ENCODE data around the gene PI3.

PI3 gene

GRCh38 chr20:45163083-45163803 is 11.5 kb upstream of the PI3 start:
- DNase-seq (ENCODE audit: low spot score in 2 of 2) = no peak
- Histone ChIP-seq H3K9me3 (no peaks in the 10 kb centered on the region), H3K4me3 (no peak overlapping the region), H3K4me1 (no peaks in the 10 kb centered on the region), H3K27me3 (ENCODE audit: low read depth) (no peaks in the 10 kb centered on the region), H3K36me3 (replicated peaks) (no peaks in the 10 kb centered on the region)
- in situ Hi-C loops (cut with MboI; ENCODE audit: low sequenced_read_pairs) = no loop called here

- Histone ChIP-seq H3K27me3 (ENCODE audit: low read depth) (no peaks in the 10 kb centered on the region), H3K9me3 (no peaks in the 10 kb centered on the region), H3K4me3 (no peak overlapping the region), H3K36me3 (replicated peaks) (no peaks in the 10 kb centered on the region), H3K4me1 (no peaks in the 10 kb centered on the region)
- no peak for DNase-seq (ENCODE audit: low spot score in 2 of 2)
- in situ Hi-C loops (cut with MboI; ENCODE audit: low sequenced_read_pairs) = no loop called here
These were observed 9.8 kb upstream of the PI3 start for GRCh38 chr20:45164906-45165305.

GRCh38 chr20:45173522-45173921 is 1.2 kb upstream of the PI3 start:
- Histone ChIP-seq H3K4me1 (no peaks in the 10 kb centered on the region), H3K9me3 (no peaks in the 10 kb centered on the region), H3K36me3 (replicated peaks) (no peaks in the 10 kb centered on the region), H3K27me3 (ENCODE audit: low read depth) (no peaks in the 10 kb centered on the region), H3K4me3 (no peak overlapping the region)
- no peak for DNase-seq (ENCODE audit: low spot score in 2 of 2)
- in situ Hi-C loops (cut with MboI; ENCODE audit: low sequenced_read_pairs) = no loop called here

GRCh38 chr20:45176526-45177267 is 2.0 kb downstream of the PI3 start:
- no peaks in the 10 kb centered on the region for H3K36me3 ChIP-seq (replicated peaks)
- no peak for DNase-seq (ENCODE audit: low spot score in 2 of 2)
- H3K4me1 ChIP-seq = no peaks in the 10 kb centered on the region
- H3K4me3 ChIP-seq = no peak overlapping the region
- in situ Hi-C loops (cut with MboI; ENCODE audit: low sequenced_read_pairs) = no loop called here
- no peaks in the 10 kb centered on the region for H3K9me3 ChIP-seq
- no peaks in the 10 kb centered on the region for H3K27me3 ChIP-seq (ENCODE audit: low read depth)

GRCh38 chr20:45179166-45179565 is 4.5 kb downstream of the PI3 start:
- Histone ChIP-seq H3K27me3 (ENCODE audit: low read depth) (no peaks in the 10 kb centered on the region), H3K4me3 (no peak overlapping the region), H3K4me1 (no peaks in the 10 kb centered on the region), H3K9me3 (no peaks in the 10 kb centered on the region), H3K36me3 (replicated peaks) (no peaks in the 10 kb centered on the region)
- in situ Hi-C loops (cut with MboI; ENCODE audit: low sequenced_read_pairs) = no loop called here
- DNase-seq (ENCODE audit: low spot score in 2 of 2) = no peak

- Histone ChIP-seq H3K9me3 (no peaks in the 10 kb centered on the region), H3K36me3 (replicated peaks) (no peaks in the 10 kb centered on the region), H3K27me3 (ENCODE audit: low read depth) (no peaks in the 10 kb centered on the region; the same call in 1 of the 2 replicates), H3K4me1 (no peaks in the 10 kb centered on the region), H3K4me3 (no peak overlapping the region)
- in situ Hi-C loops (cut with MboI; ENCODE audit: low sequenced_read_pairs) = no loop called here
- no peak for DNase-seq (ENCODE audit: low spot score in 2 of 2)
These were observed 6.9 kb downstream of the PI3 start for GRCh38 chr20:45181639-45182038.

GRCh38 chr20:45183084-45183483 is 8.4 kb downstream of the PI3 start:
- DNase-seq (ENCODE audit: low spot score in 2 of 2) = no peak
- in situ Hi-C loops (cut with MboI; ENCODE audit: low sequenced_read_pairs) = no loop called here
- Histone ChIP-seq H3K4me3 (no peak overlapping the region), H3K9me3 (no peaks in the 10 kb centered on the region), H3K27me3 (ENCODE audit: low read depth) (no peaks in the 10 kb centered on the region; the same call in 1 of the 2 replicates), H3K36me3 (replicated peaks) (no peaks in the 10 kb centered on the region), H3K4me1 (no peaks in the 10 kb centered on the region)

GRCh38 chr20:45187693-45188092 is 13.0 kb downstream of the PI3 start:
- H3K9me3 ChIP-seq = no peaks in the 10 kb centered on the region
- no peak for DNase-seq (ENCODE audit: low spot score in 2 of 2)

GRCh38 chr20:45189067-45189609 is 14.4 kb downstream of the PI3 start:
- no peak for DNase-seq (ENCODE audit: low spot score in 2 of 2)
- H3K36me3 ChIP-seq (replicated peaks) = no peaks in the 10 kb centered on the region
- H3K4me1 ChIP-seq = no peaks in the 10 kb centered on the region
- H3K9me3 ChIP-seq = no peaks in the 10 kb centered on the region
- H3K27me3 ChIP-seq (ENCODE audit: low read depth) = peaks cover 2% of the 10 kb centered on the region; the same call in 1 of the 2 replicates
- in situ Hi-C loops (cut with MboI; ENCODE audit: low sequenced_read_pairs) = no loop called here
- H3K4me3 ChIP-seq = no peak overlapping the region

More at GRCh38 chr20:45187693-45188092, 13.0 kb downstream of the PI3 start:
- Histone ChIP-seq H3K4me1 (no peaks in the 10 kb centered on the region), H3K27me3 (ENCODE audit: low read depth) (peaks cover 2% of the 10 kb centered on the region; the same call in 1 of the 2 replicates), H3K36me3 (replicated peaks) (no peaks in the 10 kb centered on the region), H3K4me3 (no peak overlapping the region)
- in situ Hi-C loops (cut with MboI; ENCODE audit: low sequenced_read_pairs) = no loop called here

GRCh38 chr20:45189861-45190260 is 15.2 kb downstream of the PI3 start:
- DNase-seq (ENCODE audit: low spot score in 2 of 2) = no peak
- Histone ChIP-seq H3K4me1 (no peaks in the 10 kb centered on the region), H3K27me3 (ENCODE audit: low read depth) (peaks cover 2% of the 10 kb centered on the region; the same call in 1 of the 2 replicates), H3K36me3 (replicated peaks) (no peaks in the 10 kb centered on the region), H3K9me3 (no peaks in the 10 kb centered on the region), H3K4me3 (no peak overlapping the region)
- in situ Hi-C loops (cut with MboI; ENCODE audit: low sequenced_read_pairs) = no loop called here

GRCh38 chr20:45191926-45192325 is 17.2 kb downstream of the PI3 start:
- no peak for DNase-seq (ENCODE audit: low spot score in 2 of 2)
- Histone ChIP-seq H3K9me3 (no peaks in the 10 kb centered on the region), H3K4me1 (no peaks in the 10 kb centered on the region), H3K27me3 (ENCODE audit: low read depth) (peaks cover 4% of the 10 kb centered on the region; the same call in 1 of the 2 replicates), H3K4me3 (no peak overlapping the region), H3K36me3 (replicated peaks) (no peaks in the 10 kb centered on the region)
- in situ Hi-C loops (cut with MboI; ENCODE audit: low sequenced_read_pairs) = no loop called here

GRCh38 chr20:45193331-45193730 is 18.6 kb downstream of the PI3 start:
- H3K27me3 ChIP-seq (ENCODE audit: low read depth) = peaks cover 7% of the 10 kb centered on the region; the same call in 1 of the 2 replicates
- H3K9me3 ChIP-seq = no peaks in the 10 kb centered on the region
- H3K4me3 ChIP-seq = no peak overlapping the region
- no peak for DNase-seq (ENCODE audit: low spot score in 2 of 2)
- no peaks in the 10 kb centered on the region for H3K4me1 ChIP-seq
- no peaks in the 10 kb centered on the region for H3K36me3 ChIP-seq (replicated peaks)
- in situ Hi-C loops (cut with MboI; ENCODE audit: low sequenced_read_pairs) = no loop called here

- H3K9me3 ChIP-seq = no peaks in the 10 kb centered on the region
- no peaks in the 10 kb centered on the region for H3K4me1 ChIP-seq
- DNase-seq (ENCODE audit: low spot score in 2 of 2) = no peak
- H3K36me3 ChIP-seq (replicated peaks) = no peaks in the 10 kb centered on the region
- in situ Hi-C loops (cut with MboI; ENCODE audit: low sequenced_read_pairs) = no loop called here
- H3K4me3 ChIP-seq = no peak within 1 kb of the TSS
- peaks cover 4% of the 10 kb centered on the region; the same call in 1 of the 2 replicates for H3K27me3 ChIP-seq (ENCODE audit: low read depth)
These were observed 32.0 kb downstream of the PI3 start, which contains the start of gene SEMG1 for GRCh38 chr20:45206725-45207124. Gene SEMG1 (plus strand): TSS chr20:45207033. CDS start chr20:45207054, 21 bp downstream.

GRCh38 chr20:45209924-45210323 is 35.2 kb downstream of the PI3 start:
- Histone ChIP-seq H3K27me3 (ENCODE audit: low read depth) (peaks cover 4% of the 10 kb centered on the region; the same call in 1 of the 2 replicates), H3K4me1 (no peaks in the 10 kb centered on the region), H3K4me3 (no peak overlapping the region), H3K36me3 (replicated peaks) (no peaks in the 10 kb centered on the region), H3K9me3 (no peaks in the 10 kb centered on the region)
- in situ Hi-C loops (cut with MboI; ENCODE audit: low sequenced_read_pairs) = no loop called here
- DNase-seq (ENCODE audit: low spot score in 2 of 2) = no peak

All from HAP-1 (cell line).